ENCODE data around the gene EDEM3.

DNA sequence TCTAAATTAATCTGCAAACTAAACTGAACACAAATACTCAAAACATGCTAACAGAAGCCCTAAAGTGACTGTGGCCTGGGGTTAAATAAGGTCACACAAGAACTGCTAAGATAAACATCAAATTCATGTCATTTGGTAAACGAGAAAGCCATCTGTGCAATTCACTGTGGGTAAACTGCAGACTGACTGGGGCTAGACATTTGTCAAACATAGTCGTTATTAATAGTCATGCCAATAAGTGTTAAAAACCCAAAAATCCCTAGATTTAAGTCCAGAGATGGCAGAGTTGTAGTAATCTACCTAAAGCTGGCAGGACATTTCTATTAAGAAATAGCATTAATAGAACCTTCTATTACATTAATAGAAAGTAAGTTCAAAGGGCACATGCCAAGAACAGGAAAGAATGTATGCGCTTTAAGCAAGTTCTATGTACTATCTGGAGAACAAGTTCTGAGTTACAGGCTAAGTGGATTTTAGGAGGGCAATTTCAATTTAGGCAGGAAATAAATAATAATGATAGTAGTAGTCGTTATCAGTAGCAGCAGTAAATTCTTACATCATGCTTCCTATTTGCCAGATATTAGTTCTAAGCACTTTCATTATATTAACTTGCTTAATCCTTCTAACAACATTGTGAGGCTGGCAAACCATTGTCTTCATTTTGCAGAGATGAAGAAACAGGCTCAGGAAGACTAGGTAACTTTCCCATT, 8.6 kb downstream of the EDEM3 start:
- TF ChIP-seq POLR2A (IDR thresholded peaks at IDR 0.05) = no peak
- no peak for TF ChIP-seq CTCF (IDR thresholded peaks at IDR 0.05)

All from heart left ventricle (tissue), 13 donors.